ENCODE data around the gene ZFHX3. TPM values are rescaled to one million over a fixed set of nuclear protein-coding genes. Genes with fewer than 3 reads are reported as not detected.

Gene ZFHX3
- total RNA-seq, 1 experiment from 2014 or later: 1.5 TPM

DNA sequence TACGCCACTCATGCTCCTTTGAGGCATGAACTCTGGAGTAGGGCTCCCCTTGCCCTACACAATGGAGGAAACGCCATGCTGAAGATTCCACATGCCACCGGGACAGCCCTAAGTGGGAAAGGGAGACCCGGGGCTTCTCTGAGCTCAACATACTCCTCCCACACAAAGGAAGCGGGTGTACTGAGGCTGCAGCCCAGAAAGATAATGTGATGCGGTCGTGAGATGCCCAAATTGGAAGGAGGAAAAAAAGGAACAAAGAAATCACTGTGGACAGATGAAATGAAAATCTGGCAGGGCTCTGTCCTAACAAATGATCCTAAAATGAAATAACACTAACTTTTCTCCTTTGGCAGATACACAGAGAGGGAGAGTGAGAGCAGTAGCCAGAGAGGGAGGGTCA is 182.1 kb downstream of the ZFHX3 start:
- Histone ChIP-seq H3K4me1 (ENCODE audit: insufficient read depth, low read length) (no peaks in the 10 kb centered on the region), H3K79me2 (ENCODE audit: insufficient read depth, low read length) (no peaks in the 10 kb centered on the region), H3K9me3 (ENCODE audit: control insufficient read depth, low read depth, low read length) (no peaks in the 10 kb centered on the region), H3K27me3 (ENCODE audit: insufficient read depth, low read length) (no peaks in the 10 kb centered on the region), H3K4ac (ENCODE audit: low read depth, low read length) (no peak overlapping the region), H3K4me2 (ENCODE audit: insufficient read depth, insufficient read length, low read length) (no peak overlapping the region), H3K79me1 (ENCODE audit: insufficient read depth, low read depth, low read length, poor library complexity, severe bottlenecking) (no peaks in the 10 kb centered on the region), H3K27ac (ENCODE audit: insufficient read length, low read depth, low read length) (no peak overlapping the region), H4K5ac (ENCODE audit: insufficient read length, low read depth, low read length) (no peak overlapping the region), H2BK20ac (ENCODE audit: low read depth, low read length, poor library complexity, severe bottlenecking) (no peak overlapping the region), H3K14ac (ENCODE audit: insufficient read depth, low read length) (no peak overlapping the region), H3T11ph (ENCODE audit: low read length) (no peak overlapping the region), H2AFZ (ENCODE audit: low read length) (no peak overlapping the region), H2AK5ac (ENCODE audit: insufficient read length, low read length) (no peak overlapping the region), H4K91ac (ENCODE audit: insufficient read length, low read depth, low read length) (no peak overlapping the region), H2BK15ac (ENCODE audit: low read depth, low read length) (no peak overlapping the region), H3K23ac (ENCODE audit: insufficient read length, low read depth, low read length) (no peak overlapping the region), H3K9ac (ENCODE audit: extremely low read depth, insufficient read length, low read length) (no peak overlapping the region), H2BK12ac (ENCODE audit: insufficient read length, low read depth, low read length) (no peak overlapping the region), H4K20me1 (ENCODE audit: control insufficient read depth, insufficient read depth, insufficient read length) (no peaks in the 10 kb centered on the region), H3K56ac (ENCODE audit: insufficient read length, low read depth, low read length) (no peak overlapping the region), H4K8ac (replicated peaks; ENCODE audit: insufficient read length, low read depth, low read length) (no peak overlapping the region), H3K18ac (ENCODE audit: insufficient read length, low read depth, low read length) (no peak overlapping the region), H2BK5ac (ENCODE audit: insufficient read length, low read length) (no peak overlapping the region), H2BK120ac (ENCODE audit: low read depth, low read length, poor library complexity, severe bottlenecking) (no peak overlapping the region), H3K23me2 (ENCODE audit: insufficient read length, low read depth, low read length, poor library complexity, severe bottlenecking) (no peaks in the 10 kb centered on the region)
- no peak overlapping the region for H3K4me3 Mint-ChIP-seq
- no peak overlapping the region for H3K27ac Mint-ChIP-seq
- no CpG with 5 or more reads among the region's 7 CpGs for WGBS (ENCODE audit: extremely low coverage, insufficient read length, low lambda C conversion rate)
- peaks cover 8% of the 10 kb centered on the region; the same call in 1 of the 2 replicates for H3K27me3 Mint-ChIP-seq (ENCODE audit: low read depth)
- no peak for DNase-seq
- peaks cover 2% of the 10 kb centered on the region in 2 experiments; a peak in 2 of 5 replicates for H3K9me3 Mint-ChIP-seq
- H3K4me1 Mint-ChIP-seq: no peaks in the 10 kb centered on the region
- H3K36me3 Mint-ChIP-seq (ENCODE audit: insufficient read depth in 1 of 3, low read depth in 3 of 3): 0 out of 7 replicates have a peak, but pooled peaks cover 0 to 2% (median 0%) of the 10 kb centered on the region in 3 experiments
- TF ChIP-seq, protein P1, sequence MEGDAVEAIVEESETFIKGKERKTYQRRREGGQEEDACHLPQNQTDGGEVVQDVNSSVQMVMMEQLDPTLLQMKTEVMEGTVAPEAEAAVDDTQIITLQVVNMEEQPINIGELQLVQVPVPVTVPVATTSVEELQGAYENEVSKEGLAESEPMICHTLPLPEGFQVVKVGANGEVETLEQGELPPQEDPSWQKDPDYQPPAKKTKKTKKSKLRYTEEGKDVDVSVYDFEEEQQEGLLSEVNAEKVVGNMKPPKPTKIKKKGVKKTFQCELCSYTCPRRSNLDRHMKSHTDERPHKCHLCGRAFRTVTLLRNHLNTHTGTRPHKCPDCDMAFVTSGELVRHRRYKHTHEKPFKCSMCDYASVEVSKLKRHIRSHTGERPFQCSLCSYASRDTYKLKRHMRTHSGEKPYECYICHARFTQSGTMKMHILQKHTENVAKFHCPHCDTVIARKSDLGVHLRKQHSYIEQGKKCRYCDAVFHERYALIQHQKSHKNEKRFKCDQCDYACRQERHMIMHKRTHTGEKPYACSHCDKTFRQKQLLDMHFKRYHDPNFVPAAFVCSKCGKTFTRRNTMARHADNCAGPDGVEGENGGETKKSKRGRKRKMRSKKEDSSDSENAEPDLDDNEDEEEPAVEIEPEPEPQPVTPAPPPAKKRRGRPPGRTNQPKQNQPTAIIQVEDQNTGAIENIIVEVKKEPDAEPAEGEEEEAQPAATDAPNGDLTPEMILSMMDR (conservative IDR thresholded peaks at IDR 0.05): no peak

All from H9 (cell line).